HG03039 (cell line): ENCODE results near the gene RPGRIP1.
A peak's percentile ranks its signal among the peaks of the same experiment; 100 is the strongest.
"Not testable (repeated sequence)": the region's sequence is repeated elsewhere in the genome, so short reads cannot be mapped to it uniquely, and the experiment has no call there.

Experiments used
- ATAC-seq: cut with Tn5 transposase; IDR thresholded peaks from one replicate; pipeline ENCODE4 v1.9.1; 2021; ENCODE audit warnings: mild to moderate bottlenecking, moderate library complexity; ENCODE audit not compliant: unreplicated experiment

Gene RPGRIP1

GRCh38 chr14:21258005-21258888 lies 21.6 kb upstream of the RPGRIP1 start:
- ATAC-seq: no peak

GRCh38 chr14:21258889-21259787 lies 20.7 kb upstream of the RPGRIP1 start:
- ATAC-seq: no peak

GRCh38 chr14:21261824-21262223 lies 18.1 kb upstream of the RPGRIP1 start:
- ATAC-seq: no peak

GRCh38 chr14:21262410-21262809 lies 17.5 kb upstream of the RPGRIP1 start:
- ATAC-seq: no peak

GRCh38 chr14:21263284-21264024 lies 16.4 kb upstream of the RPGRIP1 start:
- no peak for ATAC-seq

- ATAC-seq: peak; percentile 71
These were observed 15.7 kb upstream of the RPGRIP1 start for GRCh38 chr14:21264025-21264801.

GRCh38 chr14:21267431-21267845 lies 12.4 kb upstream of the RPGRIP1 start:
- no peak for ATAC-seq

- ATAC-seq: no peak
These were observed 11.8 kb upstream of the RPGRIP1 start for GRCh38 chr14:21267886-21268616.

- ATAC-seq: no peak
These were observed 11.1 kb upstream of the RPGRIP1 start for GRCh38 chr14:21268617-21269251.

GRCh38 chr14:21269252-21270046 lies 10.4 kb upstream of the RPGRIP1 start, which contains the start of gene HNRNPC:
Gene HNRNPC, minus strand, starts transcription at chr14:21269442. Its CDS starts 35,249 bp downstream, at chr14:21234193.
- peak; percentile 89 for ATAC-seq

- ATAC-seq: not testable (repeated sequence)
These were observed 7.2 kb upstream of the RPGRIP1 start for GRCh38 chr14:21272661-21273060.

GRCh38 chr14:21275261-21275858 lies 4.5 kb upstream of the RPGRIP1 start:
- no peak for ATAC-seq

GRCh38 chr14:21278632-21279031 lies 1.3 kb upstream of the RPGRIP1 start:
- no peak for ATAC-seq

- ATAC-seq: not testable (repeated sequence)
These were observed 2.0 kb downstream of the RPGRIP1 start for GRCh38 chr14:21281917-21282316.

- not testable (repeated sequence) for ATAC-seq
These were observed 6.6 kb downstream of the RPGRIP1 start for GRCh38 chr14:21286516-21286915.

- no peak for ATAC-seq
These were observed 7.3 kb downstream of the RPGRIP1 start for GRCh38 chr14:21287168-21287567.

- not testable (repeated sequence) for ATAC-seq
These were observed 14.1 kb downstream of the RPGRIP1 start for GRCh38 chr14:21294026-21294425.

GRCh38 chr14:21298358-21298757 lies 18.5 kb downstream of the RPGRIP1 start:
- ATAC-seq: no peak
